Measurements from ENCODE around the gene PRUNE2. TPM values are rescaled to one million over a fixed set of nuclear protein-coding genes. Genes with fewer than 3 reads are reported as not detected.
A peak's percentile ranks its signal among the peaks of the same experiment; 100 is the strongest.

The PRUNE2 gene
- total and polyA plus RNA-seq, 9 of the 15 experiments (the other 6 are each of a cell fraction or from before 2014, with no cell fraction given) = 0.05 to 0.45 (median 0.18) TPM; not detected in 1

DNA sequence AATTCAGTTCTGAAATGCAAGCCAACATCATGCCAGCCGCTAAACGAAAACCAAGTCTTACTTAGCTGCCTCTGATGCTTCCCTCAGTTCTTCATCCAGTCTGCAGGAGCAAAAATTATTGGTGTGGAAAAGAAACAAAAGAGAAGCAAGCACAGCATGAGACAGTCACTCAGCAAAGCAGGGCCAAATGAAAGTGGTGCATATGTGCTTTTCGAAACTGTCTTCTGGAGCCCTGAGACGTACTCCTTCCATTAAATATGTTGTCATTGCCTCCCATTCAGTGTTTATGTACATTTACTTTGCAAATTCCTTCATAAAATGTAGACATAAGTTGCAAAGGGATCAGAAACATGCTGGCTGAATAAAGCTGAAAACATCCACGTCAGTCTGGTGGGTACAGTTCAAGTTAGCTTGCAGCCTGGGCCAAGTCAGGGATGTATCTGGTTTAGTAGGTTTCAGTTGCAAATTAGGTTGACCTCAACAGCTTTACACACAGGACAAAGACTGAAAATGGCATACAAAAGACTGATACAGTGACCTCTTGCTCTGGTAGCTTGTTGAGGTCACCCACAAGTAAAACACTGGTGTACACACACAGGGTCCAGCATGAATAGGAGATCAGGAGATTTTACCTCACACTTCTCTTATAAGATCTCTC, 281.4 kb downstream of the PRUNE2 start:
- Histone ChIP-seq H3K27me3 (ENCODE audit: control insufficient read depth in 2 of 2, insufficient read depth in 2 of 2, low read length in 2 of 2) (no peaks in the 10 kb centered on the region), H3K79me2 (ENCODE audit: control insufficient read depth, insufficient read depth, low read length) (no peaks in the 10 kb centered on the region), H3K36me3 (ENCODE audit: control insufficient read depth, insufficient read depth, low read length) (no peaks in the 10 kb centered on the region), H3K4me2 (ENCODE audit: insufficient read depth, low read length) (no peak overlapping the region), H3K9me3 (replicated peaks; ENCODE audit: control insufficient read depth, insufficient read depth, low read depth, low read length) (no peaks in the 10 kb centered on the region), H2AFZ (ENCODE audit: low read depth, low read length) (no peak overlapping the region), H3K27ac (ENCODE audit: extremely low read depth, low read depth, low read length) (no peak overlapping the region), H3K4me1 (replicated peaks in 1 of 2; ENCODE audit: control insufficient read depth in 2 of 2, insufficient read depth in 2 of 2, low read length in 2 of 2) (no peaks in the 10 kb centered on the region; a peak in 1 of 5 replicates), H4K20me1 (replicated peaks; ENCODE audit: control insufficient read depth, insufficient read depth, low read length) (no peaks in the 10 kb centered on the region), H3K9me1 (ENCODE audit: control insufficient read depth, insufficient read depth, low read length) (no peaks in the 10 kb centered on the region), H3K9ac (ENCODE audit: insufficient read depth in 1 of 2, low read depth in 2 of 2, low read length in 2 of 2) (no peak overlapping the region), H3K4me3 (no peak overlapping the region)
- no TSS peak for BruUV-seq (replicated peaks)
- ChIA-PET CTCF (ENCODE audit: low intra/inter-chr PET ratio) (no interaction called here), POLR2A (no interaction called here)
- in situ Hi-C loops (cut with MboI) = no loop called here
- intact Hi-C loops (cut with micrococcal nuclease) = no loop called here
- ATAC-seq (no peak), DNase-seq (ENCODE audit: extremely low read depth in 1 of 4, low spot score in 3 of 4) (no peak), FAIRE-seq (no peak)
- TF ChIP-seq NR2F6 (CRISPR knock-in tag; IDR thresholded peaks at IDR 0.05) = no peak
- no peak for TF ChIP-seq POLR2A (conservative IDR thresholded peaks at IDR 0.05)
- no peak for TF ChIP-seq POLR3G (IDR thresholded peaks at IDR 0.05; ENCODE audit: extremely low read depth, insufficient read length, insufficient replicate concordance)
- TF ChIP-seq MCM7 (IDR thresholded peaks at IDR 0.05) = no peak
- TF ChIP-seq ZNF274 (IDR thresholded peaks at IDR 0.05; ENCODE audit: borderline replicate concordance, low read depth, low read length) = no peak
- 27% methylated on average over 5 of the region's 5 CpGs for WGBS (ENCODE audit: insufficient coverage, low coverage, missing lambda C conversion rate)

GRCh38 chr9:76620996-76621395, 284.9 kb downstream of the PRUNE2 start:
- Histone ChIP-seq H2AFZ (ENCODE audit: low read depth, low read length) (no peak overlapping the region), H3K36me3 (ENCODE audit: control insufficient read depth, insufficient read depth, low read length) (no peaks in the 10 kb centered on the region), H3K4me3 (no peak overlapping the region), H3K27me3 (ENCODE audit: control insufficient read depth in 2 of 2, insufficient read depth in 2 of 2, low read length in 2 of 2) (no peaks in the 10 kb centered on the region), H3K9ac (ENCODE audit: insufficient read depth in 1 of 2, low read depth in 2 of 2, low read length in 2 of 2) (no peak overlapping the region), H3K9me1 (ENCODE audit: control insufficient read depth, insufficient read depth, low read length) (no peaks in the 10 kb centered on the region), H3K9me3 (replicated peaks; ENCODE audit: control insufficient read depth, insufficient read depth, low read depth, low read length) (no peaks in the 10 kb centered on the region), H3K4me1 (replicated peaks in 1 of 2; ENCODE audit: control insufficient read depth in 2 of 2, insufficient read depth in 2 of 2, low read length in 2 of 2) (no peaks in the 10 kb centered on the region), H3K79me2 (ENCODE audit: control insufficient read depth, insufficient read depth, low read length) (no peaks in the 10 kb centered on the region), H3K4me2 (ENCODE audit: insufficient read depth, low read length) (no peak overlapping the region), H4K20me1 (replicated peaks; ENCODE audit: control insufficient read depth, insufficient read depth, low read length) (no peaks in the 10 kb centered on the region), H3K27ac (ENCODE audit: extremely low read depth, low read depth, low read length) (no peak overlapping the region)
- DNase-seq (ENCODE audit: extremely low read depth in 1 of 4, low spot score in 3 of 4) (no peak), ATAC-seq (no peak), FAIRE-seq (no peak)
- TF ChIP-seq HOMEZ (CRISPR knock-in tag; IDR thresholded peaks at IDR 0.05) (no peak), MEIS2 (IDR thresholded peaks at IDR 0.05; ENCODE audit: partially characterized antibody) (peak; percentile 9)
- in situ Hi-C loops (cut with MboI) (no loop called here), intact Hi-C loops (cut with micrococcal nuclease) (no loop called here)
- POLR2A ChIA-PET = interaction anchor here (1.1 to 2.2 kb wide), 2 partner anchors 9 to 10 kb away, joined by 8 read pairs; no protein-coding TSS in a partner anchor
- 6% methylated on average over 3 of the region's 3 CpGs for WGBS (ENCODE audit: insufficient coverage, low coverage, missing lambda C conversion rate)
- CTCF ChIA-PET (ENCODE audit: low intra/inter-chr PET ratio) = no interaction called here
- BruUV-seq (replicated peaks) = no TSS peak

Data from K562 (cell line).